Adrenal gland (tissue), 5 donors: ENCODE results near the gene ACAP3.

ENCODE experiments used
- CTCF ChIP-seq, 6 experiments: fragments of 450-650 bp in 4 of 6; fragments of 200-600 bp in 2 of 6; sonication (generic) in 1 of 6; IDR thresholded peaks; 1 replicate in 5 of 6; 2 replicates in 1 of 6; pipeline versions ENCODE4 v1.5.1 to v1.8.0; 2016 to 2021; ENCODE audit warnings: antibody characterized with exemption in 6 of 6, mild to moderate bottlenecking in 2 of 6, moderate library complexity in 1 of 6
- POLR2A ChIP-seq, 2 donors: fragments of 450-650 bp; IDR thresholded peaks; one replicate each; pipeline ENCODE4 v1.6.1; 2017; ENCODE audit warnings: antibody characterized with exemption in 2 of 2, mild to moderate bottlenecking in 2 of 2, moderate library complexity in 1 of 2
- donor health status: DM: no; HTN: no; CAD: no.

DNA sequence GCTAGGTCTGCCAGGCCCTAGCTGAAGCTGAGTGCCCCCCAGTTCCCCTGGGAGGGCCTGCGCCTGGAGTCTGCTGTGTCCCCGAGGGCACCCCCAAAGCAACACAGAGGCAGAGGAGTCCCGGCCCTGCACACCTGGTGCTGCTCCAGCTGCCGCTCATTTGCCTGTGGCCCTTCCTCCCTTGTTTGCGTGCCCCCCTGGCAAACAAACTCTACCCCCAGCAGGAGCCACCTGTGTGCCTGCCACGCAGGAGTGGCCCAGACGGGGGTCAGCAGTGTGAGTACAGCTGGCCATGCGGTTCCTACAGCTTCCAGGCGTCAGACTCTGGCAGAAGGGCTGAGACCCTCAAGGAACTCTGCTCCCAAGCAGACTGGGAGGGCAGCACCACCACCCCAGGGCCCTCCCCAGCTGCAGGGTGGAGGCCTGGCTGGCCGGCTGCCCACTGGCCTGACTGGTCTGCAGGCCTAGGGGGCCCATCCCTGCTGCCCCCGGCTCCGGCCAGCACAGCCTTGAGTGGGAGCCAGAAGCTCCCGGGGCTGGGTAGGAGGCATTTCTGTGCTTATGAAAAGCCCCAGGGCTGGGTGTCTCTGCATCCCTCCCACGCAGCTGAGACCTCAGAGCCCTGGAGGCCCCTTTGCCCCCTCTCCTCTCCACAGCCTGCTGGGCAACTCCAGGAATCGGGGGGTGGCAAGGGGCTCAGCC, 22.8 kb upstream of the ACAP3 start:
- TF ChIP-seq CTCF (IDR thresholded peaks at IDR 0.05) (no peak), POLR2A (IDR thresholded peaks at IDR 0.05) (no peak)
